Measurements from ENCODE around the gene CCDC150.

DNA sequence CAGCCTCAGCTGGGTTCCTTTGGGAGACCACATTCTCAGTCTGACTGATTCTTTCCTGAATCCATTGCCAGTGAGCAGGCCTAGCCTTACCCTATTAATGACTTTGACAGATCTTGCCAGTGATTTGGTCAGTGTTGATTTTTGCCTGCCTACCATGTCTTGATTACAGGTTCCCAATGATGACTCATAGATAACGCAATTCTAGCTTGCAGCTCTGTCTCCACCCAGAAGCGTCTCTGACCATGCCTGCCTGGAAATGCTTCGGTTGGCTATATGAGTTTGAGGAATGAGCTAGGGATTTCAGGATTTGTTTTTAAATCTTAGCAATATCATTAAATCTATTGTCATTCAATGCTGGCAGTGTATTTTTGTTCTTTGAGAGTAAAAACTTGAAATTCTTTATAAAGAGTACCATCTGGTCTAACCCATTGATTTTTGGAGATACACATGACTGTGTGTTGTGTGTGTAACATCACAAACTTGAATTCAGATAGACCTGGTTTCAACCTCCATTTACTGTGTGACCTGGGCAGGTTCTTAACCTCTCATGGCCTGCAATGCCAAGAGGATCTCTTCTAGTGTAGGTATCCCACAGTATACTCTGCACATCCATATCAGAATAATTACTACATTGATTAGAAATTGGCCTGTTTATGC, 57.0 kb downstream of the CCDC150 start:
- TF ChIP-seq, protein P1, sequence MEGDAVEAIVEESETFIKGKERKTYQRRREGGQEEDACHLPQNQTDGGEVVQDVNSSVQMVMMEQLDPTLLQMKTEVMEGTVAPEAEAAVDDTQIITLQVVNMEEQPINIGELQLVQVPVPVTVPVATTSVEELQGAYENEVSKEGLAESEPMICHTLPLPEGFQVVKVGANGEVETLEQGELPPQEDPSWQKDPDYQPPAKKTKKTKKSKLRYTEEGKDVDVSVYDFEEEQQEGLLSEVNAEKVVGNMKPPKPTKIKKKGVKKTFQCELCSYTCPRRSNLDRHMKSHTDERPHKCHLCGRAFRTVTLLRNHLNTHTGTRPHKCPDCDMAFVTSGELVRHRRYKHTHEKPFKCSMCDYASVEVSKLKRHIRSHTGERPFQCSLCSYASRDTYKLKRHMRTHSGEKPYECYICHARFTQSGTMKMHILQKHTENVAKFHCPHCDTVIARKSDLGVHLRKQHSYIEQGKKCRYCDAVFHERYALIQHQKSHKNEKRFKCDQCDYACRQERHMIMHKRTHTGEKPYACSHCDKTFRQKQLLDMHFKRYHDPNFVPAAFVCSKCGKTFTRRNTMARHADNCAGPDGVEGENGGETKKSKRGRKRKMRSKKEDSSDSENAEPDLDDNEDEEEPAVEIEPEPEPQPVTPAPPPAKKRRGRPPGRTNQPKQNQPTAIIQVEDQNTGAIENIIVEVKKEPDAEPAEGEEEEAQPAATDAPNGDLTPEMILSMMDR (IDR thresholded peaks at IDR 0.05; ENCODE audit: low read depth, low read length, poor library complexity, severe bottlenecking): no peak
- no peak for TF ChIP-seq EZH2phosphoT487 (IDR thresholded peaks at IDR 0.05; ENCODE audit: borderline replicate concordance, low read length)

All from DOHH2 (cell line).